SK-N-MC (cell line): ENCODE data around the gene EEF2.
A peak's percentile ranks its signal among the peaks of the same experiment; 100 is the strongest.

Experiments
- DNase-seq: peaks from one replicate; pipeline ENCODE4 v3.0.0-alpha.2; 2011; ENCODE audit warnings: low read depth, low spot score
- H3K27ac ChIP-seq: fragments of 200-600 bp; sonication (generic); 2 replicates; pipeline ENCODE4 v1.5.1; 2016; ENCODE audit warnings: mixed run types
- H3K36me3 ChIP-seq: fragments of 200-600 bp; sonication (generic); 2 replicates; pipeline ENCODE4 v1.6.1; 2017; ENCODE audit warnings: antibody characterized with exemption, low read length, mixed read lengths; ENCODE audit not compliant: insufficient read depth
- H3K4me3 ChIP-seq: fragments of 200-600 bp; sonication (generic); 2 replicates; pipeline ENCODE4 v1.5.1; 2016
- H3K9ac ChIP-seq: fragments of 200-600 bp; sonication (generic); 2 replicates; pipeline ENCODE4 v1.8.0; 2017; ENCODE audit warnings: mixed run types, mixed read lengths; ENCODE audit not compliant: insufficient read length
- H3K9me3 ChIP-seq: fragments of 200-600 bp; sonication (generic); 2 replicates; pipeline ENCODE4 v1.6.1; 2017; ENCODE audit warnings: low read depth, mild to moderate bottlenecking, antibody characterized with exemption, low read length, moderate library complexity, mixed read lengths
- EZH2 ChIP-seq: fragments of 200-600 bp; sonication (generic); IDR thresholded peaks from one replicate; pipeline ENCODE4 v1.6.1; 2017; ENCODE audit warnings: antibody characterized with exemption
- FOXP2 ChIP-seq: optimal IDR thresholded peaks from 2 replicates; pipeline ENCODE3; 2011; ENCODE audit warnings: mild to moderate bottlenecking, moderate library complexity; ENCODE audit not compliant: insufficient read depth; ENCODE audit errors: extremely low read length, control extremely low read depth
- POLR2AphosphoS5 ChIP-seq: IDR thresholded peaks from 2 replicates; pipeline ENCODE4 v1.6.1; 2012; ENCODE audit warnings: mild to moderate bottlenecking, low read depth, low read length, borderline replicate concordance

The EEF2 gene

GRCh38 chr19:3984908-3985642 lies at the start of gene EEF2:
Gene EEF2 (minus strand): TSS chr19:3985463. CDS start chr19:3985380, 83 bp downstream.
- Histone ChIP-seq H3K36me3 (peaks cover 49% of the 10 kb centered on the region), H3K9me3 (no peaks in the 10 kb centered on the region), H3K27ac (peak within 1 kb of the TSS; percentile 96), H3K9ac (peak within 1 kb of the TSS; percentile 99), H3K4me3 (peak within 1 kb of the TSS; percentile 90)
- peak; percentile 100 for TF ChIP-seq POLR2AphosphoS5
- peak; percentile 14 for TF ChIP-seq FOXP2
- TF ChIP-seq EZH2: no peak
- DNase-seq: peak; percentile 50

- Histone ChIP-seq H3K27ac (no peak overlapping the region), H3K36me3 (peaks cover 29% of the 10 kb centered on the region), H3K9me3 (no peaks in the 10 kb centered on the region), H3K9ac (no peak overlapping the region), H3K4me3 (no peak overlapping the region)
- no peak for DNase-seq
- TF ChIP-seq POLR2AphosphoS5: no peak
- no peak for TF ChIP-seq FOXP2
- TF ChIP-seq EZH2: no peak
These were observed 49.1 kb upstream of the EEF2 start for GRCh38 chr19:4034048-4035017.

GRCh38 chr19:4033028-4033956 lies 48.0 kb upstream of the EEF2 start:
- H3K9ac ChIP-seq: no peak overlapping the region
- H3K36me3 ChIP-seq: peaks cover 37% of the 10 kb centered on the region
- peak overlapping the region; percentile 64; the same call in 1 of the 2 replicates for H3K27ac ChIP-seq
- H3K9me3 ChIP-seq: no peaks in the 10 kb centered on the region
- no peak for TF ChIP-seq FOXP2
- no peak for TF ChIP-seq POLR2AphosphoS5
- TF ChIP-seq EZH2: no peak
- DNase-seq: no peak
- no peak overlapping the region for H3K4me3 ChIP-seq

GRCh38 chr19:4032436-4032835 lies 47.2 kb upstream of the EEF2 start:
- Histone ChIP-seq H3K27ac (peak overlapping the region; percentile 64), H3K9me3 (no peaks in the 10 kb centered on the region), H3K4me3 (peak overlapping the region; percentile 31; the same call in 1 of the 2 replicates), H3K36me3 (peaks cover 35% of the 10 kb centered on the region), H3K9ac (no peak overlapping the region)
- DNase-seq: no peak
- TF ChIP-seq POLR2AphosphoS5 (no peak), EZH2 (no peak), FOXP2 (no peak)

- no peak for DNase-seq
- Histone ChIP-seq H3K9me3 (no peaks in the 10 kb centered on the region), H3K36me3 (peaks cover 28% of the 10 kb centered on the region), H3K27ac (0 out of 2 replicates have a peak overlapping the region, but pooled peaks have one; percentile 36), H3K9ac (no peak overlapping the region), H3K4me3 (no peak overlapping the region)
- TF ChIP-seq FOXP2 (no peak), EZH2 (no peak), POLR2AphosphoS5 (no peak)
These were observed 46.2 kb upstream of the EEF2 start for GRCh38 chr19:4031420-4031819.

- H3K4me3 ChIP-seq: no peak overlapping the region
- DNase-seq: no peak
- TF ChIP-seq FOXP2 (no peak), POLR2AphosphoS5 (no peak), EZH2 (no peak)
- H3K9ac ChIP-seq: no peak overlapping the region
- H3K9me3 ChIP-seq: no peaks in the 10 kb centered on the region
- H3K36me3 ChIP-seq: peaks cover 23% of the 10 kb centered on the region
- no peak overlapping the region for H3K27ac ChIP-seq
These were observed 45.7 kb upstream of the EEF2 start for GRCh38 chr19:4030981-4031380.

- H3K4me3 ChIP-seq: no peak overlapping the region
- no peak overlapping the region for H3K27ac ChIP-seq
- no peak for DNase-seq
- TF ChIP-seq POLR2AphosphoS5: no peak
- no peak for TF ChIP-seq FOXP2
- no peak for TF ChIP-seq EZH2
- peaks cover 20% of the 10 kb centered on the region for H3K36me3 ChIP-seq
- no peaks in the 10 kb centered on the region for H3K9me3 ChIP-seq
- H3K9ac ChIP-seq: no peak overlapping the region
These were observed 45.3 kb upstream of the EEF2 start for GRCh38 chr19:4030552-4030951.

- TF ChIP-seq EZH2: no peak
- TF ChIP-seq FOXP2: no peak
- no peak for TF ChIP-seq POLR2AphosphoS5
- peaks cover 24% of the 10 kb centered on the region for H3K36me3 ChIP-seq
- no peak overlapping the region for H3K27ac ChIP-seq
- no peak overlapping the region for H3K4me3 ChIP-seq
- no peak for DNase-seq
- no peaks in the 10 kb centered on the region for H3K9me3 ChIP-seq
- H3K9ac ChIP-seq: no peak overlapping the region
These were observed 44.0 kb upstream of the EEF2 start for GRCh38 chr19:4029247-4029614.
